K562 (cell line): ENCODE measurements around the gene GON7. TPM values are rescaled to one million over a fixed set of nuclear protein-coding genes. Genes with fewer than 3 reads are reported as not detected.

Source experiments
- ATAC-seq: fragments of 200-7000 bp; cut with Tn5 transposase; 3 replicates; pipeline ENCODE4 v1.9.1; 2020; ENCODE audit warnings: moderate library complexity
- BruUV-seq: library from RNA; stranded (reverse); fragments of 400-500 nt; replicated peaks from 2 replicates; lab custom pipeline; 2021; lab: Mats Ljungman, UMichigan
- CTCF ChIA-PET: fragments of 300-600 bp; formaldehyde crosslinking; extraction: SDS; loops from one replicate; lab custom pipeline; 2021; ENCODE audit warnings: low intra/inter-chr PET ratio; lab: Yijun Ruan, JAX
- POLR2A ChIA-PET: fragments of 300-600, 350-650 bp; sonication (Branson Sonifier 250); formaldehyde crosslinking; extraction: SDS; loops from one replicate; lab custom pipeline; 2021; ENCODE audit warnings: antibody characterized with exemption, inconsistent platforms; lab: Yijun Ruan, JAX
- DNase-seq, 4 experiments: peaks; one replicate each; pipeline versions ENCODE4 v3.0.0 to v3.0.0-alpha.2; 2011 to 2018; ENCODE audit warnings: low spot score in 3 of 4, mixed read lengths in 3 of 4; ENCODE audit errors: extremely low read depth in 1 of 4
- FAIRE-seq: peaks from 2 replicates; lab custom pipeline; 2011; peaks lifted over from hg19 to GRCh38; lab: Jason Lieb, UNC
- H2AFZ ChIP-seq: 2 replicates; pipeline ENCODE4 v1.6.0; 2011; ENCODE audit warnings: low read depth, low read length, control low read depth, inconsistent platforms
- H3K27ac ChIP-seq: fragments of 200-600 bp; 3 replicates; pipeline ENCODE4 v1.8.0; 2011; ENCODE audit warnings: low read depth, mild to moderate bottlenecking, control low read depth, inconsistent platforms, low read length, moderate library complexity, mixed read lengths; ENCODE audit errors: extremely low read depth
- H3K27me3 ChIP-seq, 2 experiments: fragments of 300-600 bp in 1 of 2; 2 replicates in 1 of 2; 3 replicates in 1 of 2; pipeline versions ENCODE4 v1.6.0 to v1.8.0; 2011; ENCODE audit warnings: inconsistent platforms in 2 of 2, low read length in 2 of 2, mild to moderate bottlenecking in 1 of 2, mixed read lengths in 1 of 2, moderate library complexity in 1 of 2; ENCODE audit not compliant: control insufficient read depth in 2 of 2, insufficient read depth in 2 of 2
- H3K36me3 ChIP-seq: fragments of 300-600 bp; 3 replicates; pipeline ENCODE4 v1.8.0; 2011; ENCODE audit warnings: mild to moderate bottlenecking, low read length, inconsistent platforms; ENCODE audit not compliant: control insufficient read depth, insufficient read depth
- H3K4me1 ChIP-seq, 2 experiments: fragments of 200-600 bp in 1 of 2; replicated peaks in 1 of 2; 2 replicates in 1 of 2; 3 replicates in 1 of 2; pipeline versions ENCODE4 v1.5.1 to v1.8.0; 2011; ENCODE audit warnings: inconsistent platforms in 2 of 2, low read length in 2 of 2, mild to moderate bottlenecking in 1 of 2, mixed read lengths in 1 of 2, moderate library complexity in 1 of 2; ENCODE audit not compliant: control insufficient read depth in 2 of 2, insufficient read depth in 2 of 2
- H3K4me2 ChIP-seq: 2 replicates; pipeline ENCODE4 v1.6.1; 2011; ENCODE audit warnings: low read length, control low read depth, inconsistent platforms, mixed read lengths; ENCODE audit not compliant: insufficient read depth
- H3K4me3 ChIP-seq: fragments of 200-600 bp; sonication (generic), shearing (Covaris generic); 2 replicates; pipeline ENCODE4 v1.5.1; 2016; ENCODE audit warnings: control low read depth, inconsistent platforms
- H3K79me2 ChIP-seq: fragments of 200-600 bp; 3 replicates; pipeline ENCODE4 v1.8.0; 2011; ENCODE audit warnings: low read length, inconsistent platforms; ENCODE audit not compliant: control insufficient read depth, insufficient read depth
- H3K9ac ChIP-seq, 2 experiments: 2 replicates each; pipeline versions ENCODE4 v1.6.0 to v1.6.1; 2011; ENCODE audit warnings: low read depth in 2 of 2, low read length in 2 of 2, control low read depth in 1 of 2, inconsistent platforms in 1 of 2, mild to moderate bottlenecking in 1 of 2, mixed read lengths in 1 of 2; ENCODE audit not compliant: insufficient read depth in 1 of 2
- H3K9me1 ChIP-seq: one replicate; pipeline ENCODE4 v1.6.0; 2011; ENCODE audit warnings: inconsistent platforms, mild to moderate bottlenecking, low read length, moderate library complexity; ENCODE audit not compliant: control insufficient read depth, insufficient read depth
- H3K9me3 ChIP-seq: replicated peaks from 2 replicates; pipeline ENCODE4 v1.5.1; 2011; ENCODE audit warnings: low read depth, low read length, inconsistent platforms; ENCODE audit not compliant: control insufficient read depth, insufficient read depth
- H4K20me1 ChIP-seq: replicated peaks from 2 replicates; pipeline ENCODE4 v1.6.1; 2011; ENCODE audit warnings: low read length, inconsistent platforms, mixed read lengths; ENCODE audit not compliant: control insufficient read depth, insufficient read depth
- CTCF ChIP-seq, 3 experiments: IDR thresholded peaks in 2 of 3; conservative IDR thresholded peaks in 1 of 3; 2 replicates each; pipeline ENCODE4 v1.5.1; 2011 to 2012; ENCODE audit warnings: low read length in 3 of 3, mild to moderate bottlenecking in 3 of 3, control low read depth in 2 of 3, improper control_type of control experiment in 1 of 3, inconsistent platforms in 1 of 3, low read depth in 1 of 3, mixed read lengths in 1 of 3, moderate library complexity in 1 of 3; ENCODE audit not compliant: insufficient read depth in 2 of 3
- DEAF1 ChIP-seq: fragments of 450-650 bp; formaldehyde crosslinking; IDR thresholded peaks from 2 replicates; pipeline ENCODE4 v1.4.0; 2020; ENCODE audit warnings: mild to moderate bottlenecking, moderate library complexity
- LEF1 ChIP-seq: fragments of 450-650 bp; IDR thresholded peaks from 2 replicates; pipeline ENCODE4 v1.6.1; 2016; ENCODE audit warnings: mild to moderate bottlenecking
- MBD2 ChIP-seq: sonication (generic); IDR thresholded peaks from 2 replicates; pipeline ENCODE4 v1.6.1; 2016; ENCODE audit warnings: low read depth, borderline replicate concordance
- RAD21 ChIP-seq, 2 experiments: fragments of 250-450 bp in 1 of 2; fragments of 450-650 bp in 1 of 2; sonication (Bioruptor Pico) in 1 of 2; formaldehyde crosslinking in 1 of 2; IDR thresholded peaks in 1 of 2; conservative IDR thresholded peaks in 1 of 2; 2 replicates each; pipeline versions ENCODE4 v1.4.0 to v1.8.0; 2020 to 2022; ENCODE audit warnings: mild to moderate bottlenecking in 2 of 2, moderate library complexity in 1 of 2
- RFX1 ChIP-seq: fragments of 450-650 bp; IDR thresholded peaks from 2 replicates; pipeline ENCODE4 v1.6.1; 2016; ENCODE audit warnings: mild to moderate bottlenecking, moderate library complexity
- ZBTB33 ChIP-seq: sonication (generic); formaldehyde crosslinking; IDR thresholded peaks from 2 replicates; pipeline ENCODE4 v1.8.1; 2023; ENCODE audit warnings: mild to moderate bottlenecking, missing genetic modification reagents
- ZFP36 ChIP-seq: fragments of 150-350 bp; IDR thresholded peaks from 2 replicates; pipeline ENCODE4 v1.6.1; 2018; ENCODE audit warnings: low read length, low read depth; ENCODE audit not compliant: partially characterized antibody
- WGBS: fragments of 100-300 bp; shearing (Covaris generic); methylation state at CpG from one replicate; pipeline ENCODE4 v1.1.6; 2016; ENCODE audit warnings: low coverage, mixed read lengths; ENCODE audit not compliant: insufficient coverage; ENCODE audit errors: missing lambda C conversion rate; 5-methylcytosine and 5-hydroxymethylcytosine counted together
- in situ Hi-C: fragments of 300-500 bp; cut with MboI; formaldehyde crosslinking; loops from 4 replicates; pipeline ENCODE4 v1.15.0; 2018; ENCODE audit warnings: inconsistent platforms, mixed read lengths
- intact Hi-C: fragments of 100-400 bp; cut with micrococcal nuclease; formaldehyde crosslinking; loops from 2 replicates; pipeline ENCODE4 v1.14.2; 2022
- polyA plus RNA-seq, 8 experiments: library from polyadenylated mRNA; depleted of rRNA in 4 of 8; stranded (reverse) in 5 of 8; unstranded in 3 of 8; fragments of >200 nt; fragmentation: Nextera tagmentation in 2 of 8; fragmentation: Illumina TruSeq in 1 of 8; extraction: Ambion mirVana in 2 of 8; extraction: Trizol in 1 of 8; gene quantifications; 2 replicates each; pipeline versions ENCODE4 v1.2.1 to v1.2.3, GENCODE V29; 2011 to 2014; ENCODE audit warnings: inconsistent platforms in 1 of 8, missing spikeins in 1 of 8
- total RNA-seq, 7 experiments: library from RNA; depleted of rRNA in 6 of 7; stranded (reverse); fragments of >200 nt in 6 of 7; fragmentation: Illumina TruSeq in 2 of 7; extraction: Trizol in 2 of 7; gene quantifications; 2 replicates each; pipeline versions ENCODE4 v1.2.1 to v1.2.3, GENCODE V29; 2011 to 2021; ENCODE audit warnings: low replicate concordance in 1 of 7

The GON7 gene
- total and polyA plus RNA-seq, 9 of the 15 experiments (the other 6 are each of a cell fraction or from before 2014, with no cell fraction given): 13.7 to 34.0 (median 23.9) TPM

- CTCF ChIA-PET: interaction anchor here (0.6 to 1.2 kb wide), 4 partner anchors 18 to 504 kb away, joined by 4 to 5 read pairs (median 4); no protein-coding TSS in a partner anchor
- 74% methylated on average over 3 of the region's 3 CpGs for WGBS
- Histone ChIP-seq H3K9ac (no peak overlapping the region), H3K4me1 (no peaks in the 10 kb centered on the region), H3K9me1 (no peaks in the 10 kb centered on the region), H3K27ac (no peak overlapping the region), H3K9me3 (no peaks in the 10 kb centered on the region), H2AFZ (no peak overlapping the region), H3K4me2 (no peak overlapping the region), H3K27me3 (no peaks in the 10 kb centered on the region), H3K79me2 (no peaks in the 10 kb centered on the region), H3K4me3 (no peak overlapping the region), H3K36me3 (peaks cover 56% of the 10 kb centered on the region; the same call in 1 of the 3 replicates), H4K20me1 (no peaks in the 10 kb centered on the region)
- intact Hi-C loops: no loop called here
- FAIRE-seq (peak; percentile 35), DNase-seq (peak in 1 of 4 experiments; percentile 63), ATAC-seq (peak; percentile 92)
- POLR2A ChIA-PET: interaction anchor here (0.8 to 1.2 kb wide), 3 partner anchors 16 to 106 kb away, joined by 3 to 5 read pairs (median 5); no protein-coding TSS in a partner anchor
- in situ Hi-C loops: no loop called here
- BruUV-seq: no TSS peak
- TF ChIP-seq ZBTB33 (CRISPR knock-in tag) (no peak), CTCF (IDR thresholded peaks at IDR 0.05 in 2 of 3, conservative IDR thresholded peaks at IDR 0.05 in 1 of 3; ENCODE audit: insufficient read depth in 2 of 3, low read depth in 1 of 3, low read length in 3 of 3) (peak; percentile 58 to 66 (median 58)), RAD21 (CRISPR knock-in tag; conservative IDR thresholded peaks at IDR 0.05 in 1 of 2, IDR thresholded peaks at IDR 0.05 in 1 of 2) (peak; percentile 56 to 62), RFX1 (no peak), ZFP36 (no peak), MBD2 (no peak), DEAF1 (CRISPR knock-in tag) (peak; percentile 34; the same call in 1 of the 2 replicates), LEF1 (no peak)
These were observed 12.3 kb upstream of the GON7 start for GRCh38 chr14:93219103-93219726.
